Ishikawa (cell line): ENCODE data around the gene ZC3H11A.

ENCODE experiments used
- CEBPB ChIP-seq: IDR thresholded peaks from 2 replicates; pipeline ENCODE4 v1.6.1; 2012
- CREB1 ChIP-seq: IDR thresholded peaks from 2 replicates; pipeline ENCODE4 v1.6.1; 2012; ENCODE audit warnings: low read depth
- EGR1 ChIP-seq: IDR thresholded peaks from 2 replicates; pipeline ENCODE4 v1.6.1; 2012
- EP300 ChIP-seq: IDR thresholded peaks from 2 replicates; pipeline ENCODE4 v1.6.1; 2012; ENCODE audit warnings: borderline replicate concordance
- FOXM1 ChIP-seq: IDR thresholded peaks from 2 replicates; pipeline ENCODE4 v1.6.1; 2012; ENCODE audit warnings: low read depth, borderline replicate concordance
- MAX ChIP-seq: IDR thresholded peaks from 2 replicates; pipeline ENCODE4 v1.6.1; 2012
- NFIC ChIP-seq: IDR thresholded peaks from 2 replicates; pipeline ENCODE4 v1.6.1; 2012
- RAD21 ChIP-seq: IDR thresholded peaks from 2 replicates; pipeline ENCODE4 v1.6.1; 2012; ENCODE audit warnings: low read depth
- TAF1 ChIP-seq: IDR thresholded peaks from 2 replicates; pipeline ENCODE4 v1.6.1; 2012; ENCODE audit warnings: low read depth, mild to moderate bottlenecking
- TEAD4 ChIP-seq: IDR thresholded peaks from 2 replicates; pipeline ENCODE4 v1.6.1; 2012
- USF1 ChIP-seq: IDR thresholded peaks from 2 replicates; pipeline ENCODE4 v1.6.1; 2012
- YY1 ChIP-seq: IDR thresholded peaks from 2 replicates; pipeline ENCODE4 v1.6.1; 2012; ENCODE audit warnings: low read depth
- TF ChIP-seq, protein P1 (sequence below): IDR thresholded peaks from 2 replicates; pipeline ENCODE4 v1.6.1; 2012; ENCODE audit warnings: low read depth, mild to moderate bottlenecking

- TF ChIP-seq CREB1 (no peak), TAF1 (no peak), NFIC (no peak), MAX (no peak), CEBPB (no peak), FOXM1 (no peak), EGR1 (no peak), EP300 (no peak), USF1 (no peak), YY1 (no peak), RAD21 (no peak), TEAD4 (no peak)
- TF ChIP-seq, protein P1, sequence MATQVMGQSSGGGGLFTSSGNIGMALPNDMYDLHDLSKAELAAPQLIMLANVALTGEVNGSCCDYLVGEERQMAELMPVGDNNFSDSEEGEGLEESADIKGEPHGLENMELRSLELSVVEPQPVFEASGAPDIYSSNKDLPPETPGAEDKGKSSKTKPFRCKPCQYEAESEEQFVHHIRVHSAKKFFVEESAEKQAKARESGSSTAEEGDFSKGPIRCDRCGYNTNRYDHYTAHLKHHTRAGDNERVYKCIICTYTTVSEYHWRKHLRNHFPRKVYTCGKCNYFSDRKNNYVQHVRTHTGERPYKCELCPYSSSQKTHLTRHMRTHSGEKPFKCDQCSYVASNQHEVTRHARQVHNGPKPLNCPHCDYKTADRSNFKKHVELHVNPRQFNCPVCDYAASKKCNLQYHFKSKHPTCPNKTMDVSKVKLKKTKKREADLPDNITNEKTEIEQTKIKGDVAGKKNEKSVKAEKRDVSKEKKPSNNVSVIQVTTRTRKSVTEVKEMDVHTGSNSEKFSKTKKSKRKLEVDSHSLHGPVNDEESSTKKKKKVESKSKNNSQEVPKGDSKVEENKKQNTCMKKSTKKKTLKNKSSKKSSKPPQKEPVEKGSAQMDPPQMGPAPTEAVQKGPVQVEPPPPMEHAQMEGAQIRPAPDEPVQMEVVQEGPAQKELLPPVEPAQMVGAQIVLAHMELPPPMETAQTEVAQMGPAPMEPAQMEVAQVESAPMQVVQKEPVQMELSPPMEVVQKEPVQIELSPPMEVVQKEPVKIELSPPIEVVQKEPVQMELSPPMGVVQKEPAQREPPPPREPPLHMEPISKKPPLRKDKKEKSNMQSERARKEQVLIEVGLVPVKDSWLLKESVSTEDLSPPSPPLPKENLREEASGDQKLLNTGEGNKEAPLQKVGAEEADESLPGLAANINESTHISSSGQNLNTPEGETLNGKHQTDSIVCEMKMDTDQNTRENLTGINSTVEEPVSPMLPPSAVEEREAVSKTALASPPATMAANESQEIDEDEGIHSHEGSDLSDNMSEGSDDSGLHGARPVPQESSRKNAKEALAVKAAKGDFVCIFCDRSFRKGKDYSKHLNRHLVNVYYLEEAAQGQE: no peak
Measured at GRCh38 chr1:203797948-203798655, 2.7 kb downstream of the ZC3H11A start.
